Astrocyte of the spinal cord (primary cell): Measurements from ENCODE around the gene MAP1LC3C.
"Not testable (repeated sequence)": the region's sequence is repeated elsewhere in the genome, so short reads cannot be mapped to it uniquely, and the experiment has no call there.

Experiments used
- DNase-seq: peaks from one replicate; pipeline ENCODE4 v3.0.0; 2011; ENCODE audit warnings: low read depth, low spot score
- H3K4me3 ChIP-seq: 2 replicates; pipeline ENCODE4 v1.5.1; 2011; ENCODE audit warnings: low read depth, mild to moderate bottlenecking, low read length, moderate library complexity
- CTCF ChIP-seq: IDR thresholded peaks from 2 replicates; pipeline ENCODE4 v1.5.1; 2012; ENCODE audit warnings: low read depth, mild to moderate bottlenecking, low read length, inconsistent platforms
- in situ Hi-C: cut with HindIII; loops from 2 replicates; pipeline ENCODE4 v1.10.0; 2017; ENCODE audit warnings: low sequenced_read_pairs

Gene MAP1LC3C

GRCh38 chr1:241997401-241997998, 1.4 kb downstream of the MAP1LC3C start:
- in situ Hi-C loops, result no loop called here
- no peak overlapping the region for H3K4me3 ChIP-seq
- no peak for TF ChIP-seq CTCF
- DNase-seq, result no peak

DNA sequence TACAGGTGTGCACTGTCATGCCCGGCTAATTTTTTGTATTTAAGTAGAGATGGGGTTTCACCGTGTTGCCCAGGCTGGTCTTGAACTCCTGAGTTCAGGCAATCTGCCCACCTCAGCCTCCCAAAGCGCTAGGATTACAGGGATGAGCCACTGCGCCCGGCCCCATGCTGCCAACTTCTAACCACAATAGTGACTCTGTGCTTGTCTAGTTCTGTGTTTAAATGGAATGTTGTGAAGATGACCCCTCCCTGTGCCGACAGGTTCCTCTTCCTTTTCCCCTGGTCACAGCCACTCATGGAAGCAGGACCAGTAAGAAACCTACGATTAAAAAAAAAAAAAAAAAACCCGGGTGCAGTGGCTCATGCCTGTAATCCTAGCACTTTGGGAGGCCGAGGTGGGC, 4.7 kb downstream of the MAP1LC3C start:
- no peak overlapping the region for H3K4me3 ChIP-seq
- in situ Hi-C loops, result no loop called here
- TF ChIP-seq CTCF, result no peak
- DNase-seq, result no peak

GRCh38 chr1:241992734-241993133, 6.2 kb downstream of the MAP1LC3C start:
- in situ Hi-C loops, result no loop called here
- DNase-seq, result peak; percentile 32
- TF ChIP-seq CTCF, result no peak
- no peak overlapping the region for H3K4me3 ChIP-seq

DNA sequence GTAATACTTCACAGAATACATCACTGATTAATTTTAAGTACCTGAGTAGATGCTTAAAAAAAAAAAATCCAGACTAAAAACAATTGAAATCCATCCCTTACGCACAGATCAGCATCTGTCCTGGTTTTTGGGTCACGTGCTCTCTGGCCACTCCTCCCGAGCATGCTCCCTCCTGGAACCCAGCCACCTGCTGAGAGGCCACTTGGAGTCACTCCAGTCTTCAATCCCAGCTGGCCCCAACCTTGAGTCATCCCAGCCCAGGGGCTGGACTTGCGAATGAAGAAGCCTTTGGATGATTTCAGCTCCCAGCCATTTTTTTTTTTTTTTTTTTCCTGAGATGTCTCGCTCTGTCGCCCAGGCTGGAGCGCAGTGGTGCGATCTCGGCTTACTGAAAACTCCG, 8.9 kb downstream of the MAP1LC3C start:
- in situ Hi-C loops, result no loop called here
- peak; percentile 92 for DNase-seq
- TF ChIP-seq CTCF, result no peak
- H3K4me3 ChIP-seq, result no peak overlapping the region

DNA sequence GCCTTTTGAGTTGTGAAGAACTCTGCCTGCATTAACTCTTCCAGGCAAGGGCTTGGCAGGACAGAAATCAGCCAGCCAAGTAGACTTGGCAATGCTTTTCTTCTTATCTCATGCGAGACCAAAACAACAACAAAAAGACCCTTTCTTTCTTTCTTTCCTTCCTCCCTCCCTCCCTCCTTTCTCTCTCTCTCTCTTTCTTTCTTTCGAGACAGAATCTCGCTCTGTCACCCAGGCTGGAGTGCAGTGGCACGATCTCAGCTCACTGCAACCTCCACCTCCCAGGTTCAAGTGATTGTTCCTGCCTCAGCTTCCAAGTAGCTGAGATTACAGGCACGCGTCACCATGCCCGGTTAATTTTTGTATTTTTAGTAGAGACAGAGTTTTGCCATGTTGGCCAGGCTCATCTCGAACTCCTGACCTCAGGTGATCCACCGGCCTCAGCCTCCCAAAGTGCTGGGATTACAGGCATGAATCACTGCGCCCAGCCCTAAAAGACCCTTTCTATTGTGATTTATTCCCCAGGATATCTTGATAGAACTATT, 10.4 kb downstream of the MAP1LC3C start:
- H3K4me3 ChIP-seq, DNase-seq, in situ Hi-C loops: not testable (repeated sequence)

DNA sequence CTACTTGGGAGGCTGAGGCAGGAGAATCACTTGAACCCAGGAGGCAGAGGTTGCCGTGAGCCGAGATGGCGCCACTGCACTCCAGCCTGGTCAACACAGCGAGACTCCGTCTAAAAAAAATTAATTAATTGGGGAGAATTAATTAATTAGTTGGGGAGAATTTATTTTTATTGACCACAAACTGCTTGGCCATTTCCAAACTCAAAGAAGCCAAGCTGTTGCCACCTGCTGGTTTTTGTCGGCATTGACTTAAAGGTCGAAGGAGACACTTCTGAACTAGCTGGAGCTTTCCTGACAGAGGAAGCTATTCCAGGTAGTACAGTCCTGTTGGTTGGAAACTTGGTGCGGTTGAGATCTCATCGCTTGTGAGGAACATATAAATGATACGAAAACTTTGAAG, 13.1 kb downstream of the MAP1LC3C start:
- TF ChIP-seq CTCF, result peak; percentile 70
- DNase-seq, result peak; percentile 41
- no peak overlapping the region for H3K4me3 ChIP-seq
- in situ Hi-C loops, result no loop called here

DNA sequence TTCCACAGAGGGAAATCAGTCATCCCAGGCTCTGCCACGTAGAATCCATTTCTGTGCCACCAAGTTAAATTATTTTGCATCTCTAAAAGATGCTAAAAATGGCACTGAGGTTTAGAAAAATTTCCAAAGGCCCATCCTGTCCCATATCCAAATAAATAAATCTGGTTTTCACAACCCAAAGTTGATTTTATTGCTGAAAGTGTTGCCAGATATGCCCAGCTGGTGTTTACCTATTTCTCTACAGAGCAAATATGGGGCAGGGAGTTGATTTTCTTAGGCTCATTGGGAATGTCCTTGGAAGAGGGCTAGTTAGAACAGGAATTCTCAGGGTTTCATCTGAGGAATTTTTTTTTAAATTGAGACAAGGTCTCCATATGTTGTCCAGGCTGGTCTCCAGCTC, 19.0 kb downstream of the MAP1LC3C start:
- no peak for DNase-seq
- no peak for TF ChIP-seq CTCF
- in situ Hi-C loops, result no loop called here
- H3K4me3 ChIP-seq, result no peak overlapping the region
